ENCODE results near the gene ABCD3.

DNA sequence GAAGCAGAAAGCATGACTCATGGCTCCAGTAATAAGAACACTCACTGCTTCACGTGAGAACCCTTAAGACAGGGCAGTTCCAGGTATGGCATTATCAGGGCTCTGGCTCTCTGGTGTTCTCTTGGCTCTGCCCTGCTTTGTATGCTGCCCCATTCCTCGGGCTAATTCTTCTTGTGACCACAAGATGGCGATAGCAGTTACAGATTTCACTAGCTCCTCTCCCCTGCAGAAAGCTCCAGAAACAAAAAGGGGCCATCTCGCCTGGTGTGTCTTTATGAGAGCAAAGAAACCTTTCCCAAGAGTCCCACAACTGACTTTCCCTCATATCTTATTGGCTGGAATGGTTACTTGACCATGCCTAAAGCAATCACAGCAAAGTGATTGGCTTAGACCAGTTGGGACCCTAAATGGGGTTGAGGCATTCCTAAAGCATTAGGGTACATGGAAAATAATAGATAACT, 63.3 kb downstream of the ABCD3 start:
- no peak for TF ChIP-seq POLR2AphosphoS5 (IDR thresholded peaks at IDR 0.05; ENCODE audit: low read depth, low read length)
- TF ChIP-seq GATA2 (CRISPR knock-in tag; IDR thresholded peaks at IDR 0.05): no peak
- TF ChIP-seq, protein P1, sequence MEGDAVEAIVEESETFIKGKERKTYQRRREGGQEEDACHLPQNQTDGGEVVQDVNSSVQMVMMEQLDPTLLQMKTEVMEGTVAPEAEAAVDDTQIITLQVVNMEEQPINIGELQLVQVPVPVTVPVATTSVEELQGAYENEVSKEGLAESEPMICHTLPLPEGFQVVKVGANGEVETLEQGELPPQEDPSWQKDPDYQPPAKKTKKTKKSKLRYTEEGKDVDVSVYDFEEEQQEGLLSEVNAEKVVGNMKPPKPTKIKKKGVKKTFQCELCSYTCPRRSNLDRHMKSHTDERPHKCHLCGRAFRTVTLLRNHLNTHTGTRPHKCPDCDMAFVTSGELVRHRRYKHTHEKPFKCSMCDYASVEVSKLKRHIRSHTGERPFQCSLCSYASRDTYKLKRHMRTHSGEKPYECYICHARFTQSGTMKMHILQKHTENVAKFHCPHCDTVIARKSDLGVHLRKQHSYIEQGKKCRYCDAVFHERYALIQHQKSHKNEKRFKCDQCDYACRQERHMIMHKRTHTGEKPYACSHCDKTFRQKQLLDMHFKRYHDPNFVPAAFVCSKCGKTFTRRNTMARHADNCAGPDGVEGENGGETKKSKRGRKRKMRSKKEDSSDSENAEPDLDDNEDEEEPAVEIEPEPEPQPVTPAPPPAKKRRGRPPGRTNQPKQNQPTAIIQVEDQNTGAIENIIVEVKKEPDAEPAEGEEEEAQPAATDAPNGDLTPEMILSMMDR (IDR thresholded peaks at IDR 0.05): peak; percentile 84
